A549 (cell line): ENCODE measurements around the gene RHBDD3. TPM values are rescaled to one million over a fixed set of nuclear protein-coding genes. Genes with fewer than 3 reads are reported as not detected.

Source experiments
- ATAC-seq, 2 experiments: fragments of 200-7000 bp in 1 of 2; fragments of >200 bp in 1 of 2; cut with Nextera tagmentation in 1 of 2; cut with Tn5 transposase in 1 of 2; 3 replicates each; pipeline versions ENCODE4 v1.8.0 to v1.9.1; 2018 to 2020; ENCODE audit warnings: mild to moderate bottlenecking in 1 of 2, moderate library complexity in 1 of 2
- CTCF ChIA-PET: fragments of 300-600 bp; sonication (Branson Sonifier 250); formaldehyde crosslinking; extraction: SDS; loops from one replicate; lab custom pipeline; 2021; ENCODE audit warnings: antibody characterized with exemption, inconsistent platforms; lab: Yijun Ruan, JAX
- POLR2A ChIA-PET: fragments of 350-600 bp; formaldehyde crosslinking; extraction: SDS; loops from one replicate; lab custom pipeline; 2021; ENCODE audit warnings: antibody characterized with exemption, inconsistent platforms; lab: Yijun Ruan, JAX
- DNase-seq, 2 experiments: peaks; one replicate each; pipeline versions ENCODE4 v3.0.0 to v3.0.0-alpha.2; 2011 to 2016; ENCODE audit warnings: low read depth in 1 of 2, low spot score in 1 of 2
- FAIRE-seq: peaks from 2 replicates; lab custom pipeline; 2011; peaks lifted over from hg19 to GRCh38; lab: Jason Lieb, UNC
- H3K27ac ChIP-seq, 2 experiments: fragments of >200 bp; sonication (Bioruptor Twin); formaldehyde crosslinking; 3 replicates each; pipeline ENCODE4 v1.5.1; 2016 to 2017
- H3K4me1 ChIP-seq: fragments of >200 bp; sonication (Bioruptor Twin); formaldehyde crosslinking; 3 replicates; pipeline ENCODE4 v1.6.1; 2016
- H3K4me2 ChIP-seq: fragments of >200 bp; sonication (Bioruptor Twin); formaldehyde crosslinking; 3 replicates; pipeline ENCODE4 v1.6.1; 2016
- H3K4me3 ChIP-seq: fragments of >200 bp; sonication (Bioruptor Twin); formaldehyde crosslinking; 3 replicates; pipeline ENCODE4 v1.5.1; 2016
- H3K9me3 ChIP-seq: fragments of >200 bp; sonication (Bioruptor Twin); formaldehyde crosslinking; 3 replicates; pipeline ENCODE4 v1.6.1; 2016
- ATOH8 ChIP-seq: fragments of 250-450 bp; sonication (Bioruptor Pico); IDR thresholded peaks from 2 replicates; pipeline ENCODE4 v1.5.0; 2020; ENCODE audit warnings: low read depth, mild to moderate bottlenecking, moderate library complexity
- BHLHE40 ChIP-seq: IDR thresholded peaks from 2 replicates; pipeline ENCODE4 v1.6.1; 2012; ENCODE audit warnings: low read depth, low read length, inconsistent platforms
- CHD2 ChIP-seq: fragments of 150-350 bp; IDR thresholded peaks from 2 replicates; pipeline ENCODE4 v1.6.1; 2014; ENCODE audit warnings: low read length; ENCODE audit not compliant: partially characterized antibody
- CHD4 ChIP-seq: fragments of 200-600 bp; sonication (generic); IDR thresholded peaks from 2 replicates; pipeline ENCODE4 v1.6.1; 2016; ENCODE audit warnings: antibody characterized with exemption, mild to moderate bottlenecking, borderline replicate concordance
- CTCF ChIP-seq: fragments of >200 bp; sonication (Bioruptor Twin); formaldehyde crosslinking; IDR thresholded peaks from 3 replicates; pipeline ENCODE4 v1.5.1; 2016
- EHF ChIP-seq: fragments of 250-450 bp; sonication (Bioruptor Pico); IDR thresholded peaks from 2 replicates; pipeline ENCODE4 v1.5.0; 2020; ENCODE audit warnings: mild to moderate bottlenecking
- ESRRA ChIP-seq: fragments of 150-350 bp; IDR thresholded peaks from 2 replicates; pipeline ENCODE4 v1.6.1; 2014; ENCODE audit warnings: mild to moderate bottlenecking, low read length, borderline replicate concordance
- FOSL2 ChIP-seq, 2 experiments: fragments of 450-650 bp in 1 of 2; fragments of >200 bp in 1 of 2; sonication (Bioruptor Twin) in 1 of 2; formaldehyde crosslinking; IDR thresholded peaks; 2 replicates each; pipeline versions ENCODE4 v1.5.0 to v1.6.1; 2016 to 2020; ENCODE audit warnings: mild to moderate bottlenecking in 1 of 2, moderate library complexity in 1 of 2
- HDAC2 ChIP-seq: fragments of 200-600 bp; sonication (generic); IDR thresholded peaks from 2 replicates; pipeline ENCODE4 v1.6.1; 2016
- HMGXB4 ChIP-seq: fragments of 250-450 bp; sonication (Bioruptor Pico); IDR thresholded peaks from 2 replicates; pipeline ENCODE4 v1.5.0; 2021; ENCODE audit warnings: mild to moderate bottlenecking, moderate library complexity, borderline replicate concordance
- HOXA7 ChIP-seq: fragments of 250-450 bp; sonication (Bioruptor Pico); IDR thresholded peaks from 2 replicates; pipeline ENCODE4 v1.5.0; 2020; ENCODE audit warnings: mild to moderate bottlenecking, moderate library complexity
- KDM1A ChIP-seq: fragments of 200-600 bp; sonication (generic); IDR thresholded peaks from 2 replicates; pipeline ENCODE4 v1.6.1; 2016; ENCODE audit warnings: low read depth, mild to moderate bottlenecking
- MAFK ChIP-seq: fragments of 450-650 bp; IDR thresholded peaks from 2 replicates; pipeline ENCODE4 v1.6.1; 2014; ENCODE audit not compliant: partially characterized antibody
- PBX3 ChIP-seq: IDR thresholded peaks from 2 replicates; pipeline ENCODE4 v1.6.1; 2012
- PHF8 ChIP-seq: fragments of 200-600 bp; sonication (generic); IDR thresholded peaks from 2 replicates; pipeline ENCODE4 v1.6.1; 2016; ENCODE audit warnings: low read depth, mild to moderate bottlenecking, antibody characterized with exemption, moderate library complexity, borderline replicate concordance
- RAD21 ChIP-seq, 2 experiments: fragments of >200 bp in 1 of 2; sonication (Bioruptor Twin) in 1 of 2; formaldehyde crosslinking in 1 of 2; IDR thresholded peaks in 1 of 2; conservative IDR thresholded peaks in 1 of 2; 2 replicates in 1 of 2; 3 replicates in 1 of 2; pipeline ENCODE4 v1.6.1; 2012 to 2018; ENCODE audit warnings: inconsistent platforms in 1 of 2
- RFX5 ChIP-seq: fragments of 450-650 bp; IDR thresholded peaks from 2 replicates; pipeline ENCODE4 v1.7.1; 2014; ENCODE audit warnings: antibody characterized with exemption, mild to moderate bottlenecking, moderate library complexity
- RNF2 ChIP-seq: fragments of 200-600 bp; sonication (generic); IDR thresholded peaks from 2 replicates; pipeline ENCODE4 v1.6.1; 2016; ENCODE audit warnings: low read depth, mild to moderate bottlenecking, antibody characterized with exemption, moderate library complexity, borderline replicate concordance
- SREBF2 ChIP-seq: fragments of 450-650 bp; IDR thresholded peaks from 2 replicates; pipeline ENCODE4 v1.6.1; 2014; ENCODE audit warnings: mild to moderate bottlenecking, moderate library complexity
- ZFP36 ChIP-seq: fragments of 450-650 bp; IDR thresholded peaks from 2 replicates; pipeline ENCODE4 v1.6.1; 2014; ENCODE audit warnings: borderline replicate concordance; ENCODE audit not compliant: partially characterized antibody
- ZNF302 ChIP-seq: fragments of 250-450 bp; sonication (Bioruptor Pico); IDR thresholded peaks from 2 replicates; pipeline ENCODE4 v1.9.0; 2021; ENCODE audit warnings: inconsistent platforms, mild to moderate bottlenecking, moderate library complexity
- WGBS: methylation state at CpG from one replicate; pipeline ENCODE4 v1.1.6; 2017; ENCODE audit errors: missing lambda C conversion rate; 5-methylcytosine and 5-hydroxymethylcytosine counted together
- polyA plus RNA-seq, 4 experiments: library from polyadenylated mRNA; depleted of rRNA in 3 of 4; stranded (reverse); fragments of >200 nt; fragmentation: RNase III in 1 of 4; extraction: RNeasy Plus Mini Kit Qiagen cat#74134 plus additional on column Dnase treatment in 1 of 4; gene quantifications; 2 replicates in 3 of 4; 3 replicates in 1 of 4; pipeline ENCODE4 v1.2.3, GENCODE V29; 2011 to 2017

Gene RHBDD3
- polyA plus RNA-seq, 2 of the 4 experiments (the other 2 are of a cell fraction), result 10.2 to 20.8 TPM

- H3K9me3 ChIP-seq, result no peaks in the 10 kb centered on the region
- peak overlapping the region; percentile 100 for H3K27ac ChIP-seq
- CTCF ChIA-PET, result interaction anchor here (1.4 kb wide), 1 partner anchor 89 kb away, joined by 4 read pairs; no protein-coding TSS in a partner anchor
- H3K4me1 ChIP-seq, result peaks cover 37% of the 10 kb centered on the region
- TF ChIP-seq FOSL2 (IDR thresholded peaks at IDR 0.05) (no peak), FOSL2 (CRISPR knock-in tag; IDR thresholded peaks at IDR 0.05) (no peak), ZNF302 (CRISPR knock-in tag) (no peak), EHF (CRISPR knock-in tag) (no peak), CHD2 (no peak), HMGXB4 (CRISPR knock-in tag) (no peak)
- H3K4me2 ChIP-seq, result peak overlapping the region; percentile 98
- POLR2A ChIA-PET, result no interaction called here
- ATAC-seq, result no peak
- no peak for FAIRE-seq
- WGBS, result 8% methylated on average over 13 of the region's 13 CpGs
- no peak for DNase-seq
- peak overlapping the region; percentile 99 for H3K4me3 ChIP-seq
Measured at GRCh38 chr22:29269731-29270474, 2.1 kb upstream of the RHBDD3 start.

GRCh38 chr22:29269230-29269604, 1.4 kb upstream of the RHBDD3 start:
- Histone ChIP-seq H3K4me1 (peaks cover 34% of the 10 kb centered on the region), H3K4me3 (peak overlapping the region; percentile 99), H3K4me2 (peak overlapping the region; percentile 98), H3K27ac (peak overlapping the region; percentile 100), H3K9me3 (no peaks in the 10 kb centered on the region)
- ATAC-seq, result no peak
- TF ChIP-seq HDAC2 (no peak), FOSL2 (IDR thresholded peaks at IDR 0.05) (no peak), FOSL2 (CRISPR knock-in tag; IDR thresholded peaks at IDR 0.05) (no peak), KDM1A (no peak), MAFK (no peak), ESRRA (no peak), RNF2 (no peak)
- no peak for DNase-seq
- FAIRE-seq, result no peak
- WGBS, result under 1% methylated on average over 14 of the region's 14 CpGs
- ChIA-PET POLR2A (interaction anchor here (1.2 kb wide), 1 partner anchor 37 kb away, joined by 4 read pairs; the partner anchor contains the start of gene GAS2L1), CTCF (no interaction called here)

- CTCF ChIA-PET, result interaction anchor here (1.5 kb wide), 1 partner anchor 19 kb away, joined by 4 read pairs; no protein-coding TSS in a partner anchor
- 3% methylated on average over 21 of the region's 51 CpGs for WGBS
- TF ChIP-seq ATOH8 (CRISPR knock-in tag), result no peak
- no peak for TF ChIP-seq CHD4
- no peak for TF ChIP-seq ZFP36
- TF ChIP-seq HOXA7 (CRISPR knock-in tag), result no peak
- TF ChIP-seq SREBF2, result no peak
- peak; percentile 90 for TF ChIP-seq PHF8
- TF ChIP-seq BHLHE40, result no peak
- no peak for TF ChIP-seq RAD21 (conservative IDR thresholded peaks at IDR 0.05 in 1 of 2, IDR thresholded peaks at IDR 0.05 in 1 of 2)
- no peak for TF ChIP-seq CTCF
- peak; percentile 43; the same call in 1 of the 2 replicates for TF ChIP-seq HMGXB4 (CRISPR knock-in tag)
- no peak for TF ChIP-seq PBX3
- no peak for TF ChIP-seq RFX5
Measured at GRCh38 chr22:29268511-29269229, 889 bp upstream of the RHBDD3 start.

More at GRCh38 chr22:29268511-29269229, 889 bp upstream of the RHBDD3 start:
- Histone ChIP-seq H3K27ac (peak overlapping the region; percentile 100), H3K4me2 (peak overlapping the region; percentile 98), H3K4me1 (peaks cover 34% of the 10 kb centered on the region), H3K9me3 (no peaks in the 10 kb centered on the region), H3K4me3 (peak overlapping the region; percentile 99)
- FAIRE-seq (no peak), DNase-seq (peak in 1 of 2 experiments; percentile 33), ATAC-seq (peak; percentile 19 to 38; a peak in 4 of 6 replicates)
- POLR2A ChIA-PET, result interaction anchor here (1.2 kb wide), 1 partner anchor 38 kb away, joined by 4 read pairs; the partner anchor contains the start of gene GAS2L1
